Measurements from ENCODE around the gene SETD5.

GRCh38 chr3:9474482-9474881 lies 77.1 kb downstream of the SETD5 start:
- TF ChIP-seq CTCF (IDR thresholded peaks at IDR 0.05; ENCODE audit: extremely low read depth in 1 of 2, insufficient read depth in 1 of 2, low read depth in 1 of 2, low read length in 2 of 2) (no peak), FOS (IDR thresholded peaks at IDR 0.05; ENCODE audit: borderline replicate concordance, insufficient read depth, low read length) (no peak), POLR2A (IDR thresholded peaks at IDR 0.05; ENCODE audit: low read depth, low read length) (no peak)

Measured in endothelial cell of umbilical vein (primary cell).